Stimulated activated naive CD8-positive, alpha-beta T cell treated with anti-CD3 and anti-CD28 coated beads, Interleukin-15, amount 100 ng/mL, for 72 hours (primary cell): ENCODE data around the gene VPS33B.

ENCODE experiments used
- ATAC-seq: fragments of 150-1000 bp; cut with Tn5 transposase; 2 replicates; pipeline ENCODE4 v1.10.0; 2021; ENCODE audit warnings: mild to moderate bottlenecking, moderate library complexity
- DNase-seq, 2 donors: peaks; one replicate each; pipeline ENCODE4 v3.0.0; 2021 to 2022
- H3K27ac Mint-ChIP-seq, 2 donors: one replicate each; pipeline ENCODE4 v1.8.0; 2022; ENCODE audit warnings: mild to moderate bottlenecking in 2 of 2, mixed read lengths in 2 of 2, moderate library complexity in 2 of 2
- H3K27me3 Mint-ChIP-seq: one replicate; pipeline ENCODE4 v1.8.0; 2022; ENCODE audit warnings: mixed read lengths
- H3K4me1 Mint-ChIP-seq: one replicate; pipeline ENCODE4 v1.8.0; 2022; ENCODE audit warnings: mild to moderate bottlenecking, mixed read lengths
- H3K4me3 Mint-ChIP-seq, 2 donors: one replicate each; pipeline ENCODE4 v1.8.0; 2022; ENCODE audit warnings: mild to moderate bottlenecking in 2 of 2, mixed read lengths in 2 of 2, moderate library complexity in 1 of 2
- H3K9me3 Mint-ChIP-seq, 2 donors: one replicate each; pipeline ENCODE4 v1.8.0; 2022; ENCODE audit warnings: mixed read lengths in 2 of 2

Gene VPS33B

DNA sequence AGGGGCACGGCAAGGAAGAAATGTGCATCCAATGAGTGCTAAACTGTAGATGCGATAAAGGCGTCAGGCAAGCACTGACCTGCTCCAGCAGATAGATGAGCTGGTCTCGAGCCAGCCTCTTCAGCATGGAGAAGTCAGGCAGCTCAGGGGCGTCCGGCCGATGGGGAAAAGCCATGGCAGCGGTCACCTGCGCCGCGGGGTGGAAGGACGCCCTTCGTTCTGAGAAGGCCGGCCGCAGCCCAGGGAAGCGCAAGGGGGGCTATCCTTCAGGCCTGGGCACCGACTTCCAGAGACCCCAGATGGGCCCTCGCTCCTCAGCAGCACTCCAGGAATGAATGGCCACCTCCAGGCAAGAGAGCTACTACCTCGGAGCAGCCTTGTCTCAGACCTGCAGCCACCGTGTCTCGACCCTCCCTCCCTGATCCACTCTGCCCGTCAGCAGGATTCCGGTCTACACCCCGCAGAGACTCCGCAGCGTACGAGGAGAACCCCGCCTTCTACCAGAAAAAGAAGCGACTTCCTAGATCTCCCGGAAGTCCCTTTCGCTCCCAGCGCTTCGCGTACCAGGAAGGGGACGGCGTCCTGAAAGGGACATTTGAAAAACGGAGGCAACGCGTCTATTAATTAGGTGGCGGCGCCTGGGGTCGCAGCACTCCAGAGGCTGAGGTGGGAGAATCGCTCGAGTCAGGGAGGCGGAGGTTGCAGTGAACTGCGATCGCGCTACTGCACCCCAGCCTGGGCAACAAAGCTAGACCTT is at the start of gene VPS33B:
Gene VPS33B (minus strand): TSS at position 520 of the 757 bp plus-strand sequence. CDS start 345 bp downstream, at position 175.
- no peaks in the 10 kb centered on the region for H3K9me3 Mint-ChIP-seq
- DNase-seq: peak; percentile 66 to 78
- peak; percentile 82 for ATAC-seq
- peak within 1 kb of the TSS; percentile 93 to 96 for H3K4me3 Mint-ChIP-seq
- H3K27me3 Mint-ChIP-seq: no peaks in the 10 kb centered on the region
- peak within 1 kb of the TSS; percentile 93 to 97 for H3K27ac Mint-ChIP-seq
- peaks cover 47% of the 10 kb centered on the region for H3K4me1 Mint-ChIP-seq

DNA sequence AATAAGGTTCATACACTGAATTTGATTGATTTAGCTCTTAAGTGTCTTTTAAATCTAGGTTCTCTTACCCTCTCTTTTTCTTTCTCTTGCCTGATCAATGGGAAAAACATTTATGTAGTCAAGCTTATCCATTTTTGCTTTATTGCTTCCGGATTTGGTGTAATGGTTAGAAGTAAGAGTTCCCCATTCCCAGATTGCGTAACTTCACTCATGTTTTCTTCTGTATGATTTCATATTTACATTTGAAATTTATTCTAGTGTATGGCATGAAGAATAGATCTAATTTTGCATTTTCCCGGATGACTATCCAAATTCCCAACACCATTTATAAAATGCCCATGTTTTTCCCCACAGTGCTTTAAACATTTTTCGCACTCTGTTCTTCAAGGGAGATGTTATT is 49.8 kb upstream of the VPS33B start:
- no peaks in the 10 kb centered on the region for H3K9me3 Mint-ChIP-seq
- no peak overlapping the region for H3K27ac Mint-ChIP-seq
- H3K4me1 Mint-ChIP-seq: no peaks in the 10 kb centered on the region
- no peak overlapping the region for H3K4me3 Mint-ChIP-seq
- no peak for DNase-seq
- no peak for ATAC-seq
- H3K27me3 Mint-ChIP-seq: no peaks in the 10 kb centered on the region

DNA sequence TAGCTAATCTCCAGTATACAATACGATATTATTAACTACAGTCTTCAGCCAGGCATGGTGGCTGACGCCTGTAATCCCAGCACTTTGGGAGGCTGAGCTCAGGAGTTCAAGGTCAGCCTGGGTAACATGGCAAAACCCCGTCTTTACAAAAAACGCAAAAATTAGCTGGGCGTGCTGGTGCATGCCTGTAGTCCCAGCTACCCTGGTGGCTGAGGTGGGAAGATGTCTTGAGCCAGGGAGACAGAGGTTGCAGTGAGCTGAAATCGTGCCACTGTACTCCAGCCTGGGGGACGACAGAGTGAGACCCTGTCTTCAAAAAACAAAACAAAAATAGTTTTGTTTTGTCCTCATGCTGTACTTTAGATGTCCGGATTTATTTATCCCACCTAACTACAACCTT is 48.5 kb upstream of the VPS33B start:
- no peaks in the 10 kb centered on the region for H3K9me3 Mint-ChIP-seq
- ATAC-seq: no peak
- no peaks in the 10 kb centered on the region for H3K4me1 Mint-ChIP-seq
- no peak overlapping the region for H3K27ac Mint-ChIP-seq
- no peak for DNase-seq
- H3K27me3 Mint-ChIP-seq: no peaks in the 10 kb centered on the region
- H3K4me3 Mint-ChIP-seq: no peak overlapping the region

DNA sequence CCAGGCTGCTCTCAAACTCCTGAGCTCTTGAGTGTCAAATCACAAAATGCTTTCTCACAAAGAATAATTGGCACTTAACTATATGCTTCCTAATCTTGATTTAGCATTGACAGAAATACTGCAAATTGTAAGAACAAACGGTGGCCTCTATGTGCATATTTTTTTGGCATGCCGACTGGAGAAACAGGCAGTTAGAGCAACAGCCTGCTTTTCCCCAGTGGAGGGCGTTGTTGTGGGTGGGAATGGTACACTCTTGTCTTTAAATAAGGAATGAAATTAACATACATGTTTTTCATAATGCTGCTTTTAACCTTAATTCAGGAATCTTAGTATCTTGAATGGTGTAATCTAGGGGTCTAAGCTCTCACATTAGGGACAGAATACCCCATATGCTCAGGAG is 46.6 kb upstream of the VPS33B start:
- H3K4me3 Mint-ChIP-seq: no peak overlapping the region
- peaks cover 5 to 10% of the 10 kb centered on the region in 2 donors for H3K9me3 Mint-ChIP-seq
- no peaks in the 10 kb centered on the region for H3K4me1 Mint-ChIP-seq
- DNase-seq (no peak), ATAC-seq (no peak)
- no peak overlapping the region for H3K27ac Mint-ChIP-seq
- H3K27me3 Mint-ChIP-seq: no peaks in the 10 kb centered on the region

DNA sequence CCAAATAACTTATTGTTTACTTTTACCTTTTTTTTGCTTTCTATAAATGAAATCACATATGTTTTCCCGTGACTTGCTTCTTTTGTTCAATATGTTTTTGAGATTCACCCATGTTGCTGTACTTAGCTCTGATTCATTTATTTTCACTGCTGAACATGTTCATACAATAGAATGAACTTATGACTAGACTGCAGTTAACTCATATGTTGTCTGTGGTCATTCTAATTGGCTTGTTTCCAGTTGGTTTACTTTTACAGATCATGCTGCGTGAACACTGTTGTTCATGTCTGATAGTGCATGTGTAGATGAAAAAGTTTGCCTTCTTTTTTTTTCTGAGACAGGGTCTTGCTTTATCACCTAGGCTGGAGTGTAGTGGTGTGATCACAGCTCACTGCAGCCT is 46.0 kb upstream of the VPS33B start:
- no peak overlapping the region for H3K27ac Mint-ChIP-seq
- DNase-seq: no peak
- H3K4me3 Mint-ChIP-seq: no peak overlapping the region
- H3K27me3 Mint-ChIP-seq: no peaks in the 10 kb centered on the region
- H3K4me1 Mint-ChIP-seq: no peaks in the 10 kb centered on the region
- no peak for ATAC-seq
- H3K9me3 Mint-ChIP-seq: peaks cover 5 to 12% of the 10 kb centered on the region in 2 donors

DNA sequence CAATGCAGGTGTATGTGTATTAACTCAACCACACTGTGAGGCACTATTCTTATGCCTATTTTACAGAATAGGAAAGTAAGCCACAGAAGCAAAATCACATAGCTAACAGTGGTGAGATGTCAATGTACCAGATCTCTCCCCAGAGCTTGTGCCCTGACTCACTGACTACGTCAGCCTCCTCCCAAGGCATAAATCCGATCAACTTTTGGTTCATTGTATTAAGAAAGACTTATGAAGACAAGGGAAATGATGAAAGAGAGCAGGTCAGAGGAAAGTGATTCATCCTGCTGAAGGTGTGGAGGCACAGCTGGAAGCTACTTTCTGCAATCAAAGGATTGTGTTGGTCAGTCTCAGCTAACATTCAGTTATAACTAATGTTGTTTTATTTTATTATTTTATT is 44.6 kb upstream of the VPS33B start:
- Mint-ChIP-seq H3K27ac (no peak overlapping the region), H3K4me3 (no peak overlapping the region), H3K9me3 (peaks cover 5 to 12% of the 10 kb centered on the region in 2 donors), H3K4me1 (no peaks in the 10 kb centered on the region), H3K27me3 (no peaks in the 10 kb centered on the region)
- ATAC-seq (no peak), DNase-seq (no peak)

DNA sequence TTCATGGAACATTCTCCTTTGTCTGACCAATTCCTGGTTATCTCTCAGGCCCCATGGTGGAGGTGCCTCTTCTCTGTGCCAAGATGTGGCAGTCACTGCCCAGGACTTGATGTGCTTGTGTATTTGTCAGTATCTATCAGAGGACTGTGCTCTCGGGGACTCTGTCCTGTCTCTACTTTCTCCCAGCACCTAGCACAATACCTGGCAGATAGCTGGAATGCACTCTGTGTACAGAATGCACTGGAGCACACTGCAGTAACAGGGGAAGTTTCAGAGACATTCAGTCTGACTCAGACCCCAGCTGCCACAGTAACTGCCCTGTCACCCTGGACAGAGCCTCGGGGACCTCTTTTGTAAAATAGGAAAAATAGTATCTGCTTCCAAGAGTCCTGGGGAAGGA is 43.1 kb upstream of the VPS33B start:
- no peaks in the 10 kb centered on the region for H3K27me3 Mint-ChIP-seq
- peaks cover 5 to 12% of the 10 kb centered on the region in 2 donors for H3K9me3 Mint-ChIP-seq
- ATAC-seq (no peak), DNase-seq (no peak)
- H3K4me1 Mint-ChIP-seq: no peaks in the 10 kb centered on the region
- H3K27ac Mint-ChIP-seq: no peak overlapping the region
- H3K4me3 Mint-ChIP-seq: no peak overlapping the region

DNA sequence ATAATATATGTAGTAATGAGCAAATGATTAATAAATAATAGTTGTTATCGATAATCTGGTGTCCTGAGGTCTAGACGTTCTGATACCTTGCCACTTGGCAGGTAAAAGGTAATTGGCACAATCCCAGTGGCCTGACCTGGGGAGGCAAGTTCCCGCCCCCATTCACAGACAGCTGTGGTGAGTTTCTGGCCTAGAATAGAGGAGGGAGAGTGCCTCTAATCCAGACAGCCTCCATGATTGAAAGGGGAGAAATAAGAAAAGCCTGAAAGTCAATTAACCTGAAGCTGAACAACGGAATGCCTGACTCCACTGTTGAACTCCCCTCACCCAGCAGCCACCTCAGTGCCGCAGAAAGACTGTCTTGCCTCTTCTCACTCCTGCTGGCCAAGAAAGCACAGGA is 39.6 kb upstream of the VPS33B start:
- no peak overlapping the region for H3K27ac Mint-ChIP-seq
- peaks cover 5 to 12% of the 10 kb centered on the region in 2 donors for H3K9me3 Mint-ChIP-seq
- DNase-seq (no peak), ATAC-seq (no peak)
- peaks cover 30% of the 10 kb centered on the region for H3K27me3 Mint-ChIP-seq
- H3K4me3 Mint-ChIP-seq: no peak overlapping the region
- no peaks in the 10 kb centered on the region for H3K4me1 Mint-ChIP-seq

DNA sequence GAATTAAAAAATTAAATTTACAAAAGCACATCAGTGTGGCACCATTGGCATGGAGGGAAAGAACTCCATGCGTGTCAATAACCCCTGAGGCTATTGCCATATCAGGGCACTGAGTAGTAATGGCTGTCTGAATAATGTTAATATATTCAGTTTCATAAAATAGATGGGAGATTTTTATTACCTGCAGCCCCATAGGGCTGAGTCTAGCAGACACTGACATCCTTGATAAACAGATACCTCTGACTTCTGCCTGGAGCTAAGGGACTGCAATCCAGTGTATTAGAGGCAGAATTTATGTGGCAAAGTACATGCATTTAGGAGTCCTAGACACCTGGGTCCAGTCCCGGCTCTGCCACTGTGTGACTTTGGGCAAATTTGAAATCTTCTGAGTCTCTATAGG is 38.8 kb upstream of the VPS33B start:
- no peak for ATAC-seq
- Mint-ChIP-seq H3K27ac (no peak overlapping the region), H3K4me1 (no peaks in the 10 kb centered on the region), H3K9me3 (peaks cover 5 to 12% of the 10 kb centered on the region in 2 donors), H3K27me3 (peaks cover 37% of the 10 kb centered on the region), H3K4me3 (no peak overlapping the region)
- DNase-seq: no peak

DNA sequence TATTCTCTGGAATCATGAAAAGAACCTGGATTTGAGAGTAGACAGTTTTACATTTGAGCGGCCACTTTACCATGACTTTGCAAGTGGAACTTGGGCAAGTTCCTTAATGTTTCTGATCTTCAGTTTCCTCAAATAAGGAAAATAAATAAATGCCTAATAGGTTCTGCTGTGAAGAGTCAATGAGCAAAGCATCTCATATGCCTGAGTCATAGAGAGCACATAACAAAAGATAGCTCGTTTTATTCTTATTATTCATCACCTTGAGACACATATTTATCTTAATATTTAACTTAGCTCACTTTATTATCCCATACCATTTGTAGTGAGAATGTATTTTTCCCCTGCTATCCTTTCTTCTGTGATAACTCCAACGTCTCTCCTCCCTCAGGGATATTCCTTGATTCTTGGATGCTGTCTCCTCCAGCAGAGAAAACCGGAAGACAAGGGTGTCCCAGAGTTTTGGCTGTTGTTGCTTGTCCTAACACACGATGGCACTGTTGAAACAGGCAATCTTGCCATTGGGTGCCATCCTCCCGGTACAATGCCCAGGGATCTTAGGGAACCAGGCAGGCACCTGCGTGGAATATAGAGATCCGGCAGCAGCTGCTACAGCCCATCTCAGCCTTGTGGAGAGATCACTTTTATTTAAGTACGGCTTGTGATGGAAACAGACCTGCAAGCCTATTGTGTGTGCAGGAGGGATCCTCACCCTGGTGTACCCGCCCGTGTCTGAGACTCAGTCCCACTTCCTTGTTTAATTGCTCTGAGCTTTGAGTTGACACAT is 33.3 kb upstream of the VPS33B start:
- peak; percentile 31 to 40 for DNase-seq
- Mint-ChIP-seq H3K27ac (no peak overlapping the region), H3K27me3 (peaks cover 63% of the 10 kb centered on the region), H3K9me3 (no peaks in the 10 kb centered on the region), H3K4me3 (no peak overlapping the region), H3K4me1 (no peaks in the 10 kb centered on the region)
- peak; percentile 68 for ATAC-seq

DNA sequence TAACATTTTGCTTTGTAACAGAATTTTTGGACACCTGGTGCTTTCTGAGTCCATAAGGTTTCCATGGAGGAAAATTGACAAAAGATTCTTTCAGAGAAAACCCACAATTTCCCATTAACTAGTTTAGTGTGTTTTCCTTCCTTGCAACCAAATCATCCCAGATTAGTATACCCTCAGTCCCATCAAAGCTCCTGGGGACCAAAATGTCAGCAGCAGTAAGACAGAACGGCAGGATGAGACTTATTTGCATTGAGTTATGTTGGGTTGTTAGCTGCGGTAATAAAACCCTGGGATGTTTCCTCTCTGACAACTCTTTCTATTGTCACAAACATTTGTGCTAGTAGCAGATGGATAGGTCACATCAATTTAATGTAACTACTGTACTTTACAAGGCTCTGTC is 32.4 kb upstream of the VPS33B start:
- DNase-seq (no peak), ATAC-seq (no peak)

DNA sequence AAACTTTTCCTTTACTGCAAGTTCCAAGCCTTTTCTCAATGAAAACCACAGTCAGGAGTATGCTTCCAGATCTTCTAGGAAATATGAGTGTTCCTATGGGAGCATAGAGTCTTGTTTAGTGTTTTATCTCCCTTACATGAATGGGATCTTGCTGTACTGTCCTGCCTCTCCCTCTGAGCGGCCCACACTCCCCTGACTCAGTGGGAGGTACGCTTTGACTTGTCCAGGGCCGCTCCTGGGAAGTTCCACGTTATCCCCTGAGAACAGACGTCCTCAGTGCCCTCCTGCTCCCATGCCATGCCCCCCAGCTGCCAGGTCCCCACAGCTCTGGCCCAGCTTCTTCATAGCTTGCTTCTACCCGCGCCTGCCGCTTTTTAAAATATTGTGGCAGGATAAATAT is 28.9 kb upstream of the VPS33B start:
- ATAC-seq (no peak), DNase-seq (no peak)
- H3K27ac Mint-ChIP-seq: no peak overlapping the region
- H3K4me3 Mint-ChIP-seq: no peak overlapping the region
- peaks cover 14% of the 10 kb centered on the region for H3K4me1 Mint-ChIP-seq
- peaks cover 25% of the 10 kb centered on the region for H3K27me3 Mint-ChIP-seq
- H3K9me3 Mint-ChIP-seq: no peaks in the 10 kb centered on the region

More for the DNA sequence above, 32.4 kb upstream of the VPS33B start:
- H3K27me3 Mint-ChIP-seq: peaks cover 61% of the 10 kb centered on the region
- H3K27ac Mint-ChIP-seq: no peak overlapping the region
- no peak overlapping the region for H3K4me3 Mint-ChIP-seq
- no peaks in the 10 kb centered on the region for H3K4me1 Mint-ChIP-seq
- no peaks in the 10 kb centered on the region for H3K9me3 Mint-ChIP-seq

DNA sequence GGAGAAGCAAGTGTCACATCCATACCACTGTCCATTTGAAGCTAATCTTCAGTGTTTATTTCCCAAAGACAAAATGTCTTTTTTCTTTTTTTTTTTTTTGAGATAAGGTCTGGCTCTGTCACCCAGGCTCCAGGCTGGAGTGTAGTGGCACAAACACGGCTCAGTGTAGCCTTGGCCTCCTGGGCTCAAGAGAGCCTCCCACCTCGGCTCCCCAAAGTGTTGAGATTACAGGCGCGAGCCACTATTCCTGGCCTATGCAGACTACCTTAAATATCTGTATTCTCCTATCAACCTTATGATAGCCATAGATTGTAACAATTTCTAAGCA is 27.7 kb upstream of the VPS33B start:
- H3K9me3 Mint-ChIP-seq: no peaks in the 10 kb centered on the region
- ATAC-seq (peak; percentile 48), DNase-seq (no peak)
- peaks cover 14% of the 10 kb centered on the region for H3K4me1 Mint-ChIP-seq
- no peak overlapping the region for H3K27ac Mint-ChIP-seq
- H3K27me3 Mint-ChIP-seq: peaks cover 15% of the 10 kb centered on the region
- no peak overlapping the region for H3K4me3 Mint-ChIP-seq

DNA sequence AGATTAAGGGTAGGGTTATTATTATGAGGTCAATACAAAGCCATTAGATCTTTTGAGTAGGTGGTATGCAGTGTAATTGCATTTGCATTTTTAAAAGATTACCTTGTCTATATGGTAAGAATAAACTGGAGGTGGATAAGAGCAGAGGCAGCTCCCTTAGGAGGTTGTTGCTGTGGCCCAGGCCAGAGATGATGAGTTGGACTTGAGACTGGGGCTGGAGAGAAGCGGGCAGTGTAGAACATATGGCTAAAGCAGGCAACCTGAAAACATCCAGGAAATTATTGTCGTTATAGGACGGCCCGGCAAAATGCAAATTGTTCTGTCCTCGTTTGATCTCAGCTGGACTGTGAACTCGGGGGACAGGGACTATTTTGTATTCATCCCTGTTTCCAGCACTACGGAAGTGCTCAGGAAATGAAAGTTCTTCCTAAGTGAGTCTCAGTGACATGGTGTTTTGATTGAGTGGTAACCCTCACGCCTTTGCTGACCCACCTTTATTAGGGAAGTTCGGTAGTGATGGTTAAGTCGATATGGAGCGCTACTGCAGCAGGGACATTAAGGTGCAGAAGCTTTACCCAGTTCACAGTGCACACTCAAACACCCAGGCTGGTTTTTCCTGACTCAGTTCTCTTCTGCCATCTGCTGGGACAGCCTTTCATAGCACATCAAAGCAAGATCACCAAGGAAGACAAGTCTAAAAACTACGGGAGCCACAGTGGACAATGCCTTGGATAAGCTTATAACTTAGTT is 27.2 kb upstream of the VPS33B start:
- H3K4me3 Mint-ChIP-seq: no peak overlapping the region
- peaks cover 10% of the 10 kb centered on the region for H3K27me3 Mint-ChIP-seq
- no peaks in the 10 kb centered on the region for H3K9me3 Mint-ChIP-seq
- ATAC-seq: peak; percentile 91
- peak; percentile 30 to 65 for DNase-seq
- H3K27ac Mint-ChIP-seq: no peak overlapping the region
- peaks cover 14% of the 10 kb centered on the region for H3K4me1 Mint-ChIP-seq

DNA sequence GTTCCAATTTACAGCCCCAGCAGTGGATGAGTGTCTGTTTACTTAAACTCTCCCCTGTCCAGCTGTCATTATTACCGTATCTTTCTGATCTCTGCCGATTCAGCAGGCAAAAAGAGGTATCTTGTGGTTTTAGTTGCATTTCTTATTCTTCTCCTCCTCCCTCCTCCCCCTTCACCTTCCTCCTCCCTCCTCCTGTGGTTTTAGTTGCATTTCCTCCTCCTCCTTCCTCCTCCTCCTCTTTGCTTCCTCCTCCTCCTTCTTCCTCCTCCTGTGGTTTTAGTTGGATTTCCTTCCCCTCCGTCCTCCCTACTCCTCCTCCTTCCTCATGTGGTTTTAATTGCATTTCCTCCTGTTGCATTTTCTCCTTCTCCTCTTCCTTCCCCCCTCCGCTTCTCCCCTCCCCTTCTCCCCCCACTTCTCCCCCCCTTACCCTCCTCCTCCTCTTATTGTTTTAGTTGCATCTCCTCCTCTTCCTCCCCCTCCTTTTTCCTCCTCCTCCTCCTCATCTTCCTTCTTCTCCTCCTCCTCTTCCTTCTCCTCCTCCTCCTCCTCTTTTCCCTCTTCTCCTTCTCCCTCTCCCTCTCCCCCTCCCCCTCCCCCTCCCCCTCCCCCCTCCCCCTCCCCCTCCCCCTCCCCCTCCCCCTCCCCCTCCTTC is 25.3 kb upstream of the VPS33B start:
- DNase-seq: no peak
- peaks cover 14% of the 10 kb centered on the region for H3K4me1 Mint-ChIP-seq
- H3K4me3 Mint-ChIP-seq: peak overlapping the region in 1 of 2 donors; percentile 9

More for the DNA sequence above, 25.3 kb upstream of the VPS33B start:
- no peaks in the 10 kb centered on the region for H3K9me3 Mint-ChIP-seq
- H3K27ac Mint-ChIP-seq: no peak overlapping the region
- ATAC-seq: no peak
- H3K27me3 Mint-ChIP-seq: no peaks in the 10 kb centered on the region
